GM12874 (cell line): ENCODE data around the gene ZDHHC14.

Experiments
- TF ChIP-seq, protein P1 (sequence below): IDR thresholded peaks from 2 replicates; pipeline ENCODE4 v1.5.1; 2011; ENCODE audit warnings: low read depth, mild to moderate bottlenecking, control low read depth, low read length, moderate library complexity; ENCODE audit not compliant: insufficient read depth

ZDHHC14 gene

DNA sequence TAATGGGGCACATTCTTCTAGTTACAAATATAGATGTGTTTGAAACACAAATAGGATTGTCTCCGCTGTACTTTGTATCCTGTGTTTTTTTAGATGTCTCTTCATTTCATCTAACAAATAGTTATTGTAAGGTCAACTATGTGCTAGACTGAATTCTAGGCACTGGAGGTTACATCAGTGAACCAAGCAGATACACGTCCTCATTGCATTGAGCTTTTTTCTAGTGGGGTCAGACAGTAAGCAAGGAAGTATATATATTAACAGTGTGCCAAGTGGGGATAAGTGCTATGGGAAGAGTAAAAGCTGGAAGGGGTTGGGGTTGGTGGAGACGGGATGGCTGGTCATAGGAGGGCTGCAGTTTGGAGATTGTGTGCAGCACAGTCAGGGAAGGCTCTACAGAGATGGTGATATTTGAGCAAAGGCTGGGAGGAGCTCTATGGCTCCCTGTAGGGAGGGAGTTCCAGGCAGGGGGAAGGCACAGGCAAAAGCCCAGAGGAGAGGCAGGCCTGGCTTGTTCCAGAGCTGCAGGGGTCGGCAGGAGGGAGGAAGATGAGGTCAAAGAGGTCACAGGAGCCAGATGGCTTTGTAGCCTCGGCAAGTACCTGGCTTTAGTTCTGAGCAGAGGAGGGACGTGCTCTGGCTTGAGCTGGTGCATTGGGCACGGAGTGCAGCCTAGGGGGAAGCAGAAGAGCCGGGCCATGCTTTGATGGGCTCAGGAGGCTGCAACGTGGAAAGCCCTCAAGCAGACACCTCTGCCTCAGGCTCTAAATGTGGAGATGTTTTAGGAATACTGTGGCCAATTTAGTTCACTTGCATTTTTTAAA is 152.3 kb downstream of the ZDHHC14 start:
- TF ChIP-seq, protein P1, sequence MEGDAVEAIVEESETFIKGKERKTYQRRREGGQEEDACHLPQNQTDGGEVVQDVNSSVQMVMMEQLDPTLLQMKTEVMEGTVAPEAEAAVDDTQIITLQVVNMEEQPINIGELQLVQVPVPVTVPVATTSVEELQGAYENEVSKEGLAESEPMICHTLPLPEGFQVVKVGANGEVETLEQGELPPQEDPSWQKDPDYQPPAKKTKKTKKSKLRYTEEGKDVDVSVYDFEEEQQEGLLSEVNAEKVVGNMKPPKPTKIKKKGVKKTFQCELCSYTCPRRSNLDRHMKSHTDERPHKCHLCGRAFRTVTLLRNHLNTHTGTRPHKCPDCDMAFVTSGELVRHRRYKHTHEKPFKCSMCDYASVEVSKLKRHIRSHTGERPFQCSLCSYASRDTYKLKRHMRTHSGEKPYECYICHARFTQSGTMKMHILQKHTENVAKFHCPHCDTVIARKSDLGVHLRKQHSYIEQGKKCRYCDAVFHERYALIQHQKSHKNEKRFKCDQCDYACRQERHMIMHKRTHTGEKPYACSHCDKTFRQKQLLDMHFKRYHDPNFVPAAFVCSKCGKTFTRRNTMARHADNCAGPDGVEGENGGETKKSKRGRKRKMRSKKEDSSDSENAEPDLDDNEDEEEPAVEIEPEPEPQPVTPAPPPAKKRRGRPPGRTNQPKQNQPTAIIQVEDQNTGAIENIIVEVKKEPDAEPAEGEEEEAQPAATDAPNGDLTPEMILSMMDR = no peak

DNA sequence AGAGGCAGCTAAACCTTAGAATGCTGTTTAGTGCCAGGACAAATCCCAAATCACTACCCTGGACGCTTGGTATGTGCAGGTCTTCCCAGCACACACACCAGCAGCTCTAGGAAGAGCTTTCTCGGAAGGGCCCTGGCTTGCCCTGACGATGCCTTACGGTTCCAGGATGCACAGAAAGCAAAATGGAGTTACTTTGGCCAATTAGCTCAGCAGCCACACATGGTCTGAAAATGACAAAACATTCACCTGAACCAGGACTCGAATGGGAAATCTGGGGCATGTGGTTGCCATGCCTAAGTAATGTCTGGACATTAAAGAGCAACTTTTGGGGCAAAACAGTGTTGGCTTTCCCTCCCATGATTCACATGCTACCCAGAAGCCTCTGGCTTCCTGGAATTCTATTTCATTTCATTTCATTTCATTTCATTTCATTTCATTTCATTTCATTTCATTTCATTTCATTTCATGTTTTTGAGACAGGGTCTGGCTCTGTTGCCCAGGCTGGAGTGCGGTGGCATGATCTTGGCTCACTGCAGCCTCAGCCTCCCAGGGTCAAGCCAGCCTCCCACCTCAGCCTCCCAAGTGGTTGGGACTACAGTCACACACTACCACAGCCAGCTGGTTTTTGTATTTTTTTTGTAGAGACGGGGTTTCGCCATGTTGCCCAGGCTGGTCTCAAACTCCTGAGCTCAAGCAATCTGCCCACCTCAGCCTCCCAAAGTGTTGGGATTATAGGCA is 153.3 kb downstream of the ZDHHC14 start:
- TF ChIP-seq, protein P1 = no peak

DNA sequence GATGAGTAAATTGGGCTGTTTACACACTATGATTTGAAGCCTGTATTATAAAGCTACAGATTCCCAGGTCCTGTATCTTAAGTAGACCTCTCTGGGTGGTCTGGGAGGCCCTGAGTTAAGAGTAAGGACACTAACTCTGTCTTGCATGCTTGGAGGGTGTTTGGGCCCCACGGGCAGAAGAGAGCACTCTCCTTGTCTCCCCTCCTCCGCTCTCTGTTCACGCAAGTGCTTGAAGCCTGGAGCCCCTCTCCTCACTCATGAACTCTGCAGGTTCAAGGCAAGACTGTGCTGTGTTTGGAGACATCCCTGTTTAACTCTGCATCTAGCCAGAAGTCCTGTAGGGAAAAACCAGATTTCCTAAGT is 154.0 kb downstream of the ZDHHC14 start:
- TF ChIP-seq, protein P1 = no peak

DNA sequence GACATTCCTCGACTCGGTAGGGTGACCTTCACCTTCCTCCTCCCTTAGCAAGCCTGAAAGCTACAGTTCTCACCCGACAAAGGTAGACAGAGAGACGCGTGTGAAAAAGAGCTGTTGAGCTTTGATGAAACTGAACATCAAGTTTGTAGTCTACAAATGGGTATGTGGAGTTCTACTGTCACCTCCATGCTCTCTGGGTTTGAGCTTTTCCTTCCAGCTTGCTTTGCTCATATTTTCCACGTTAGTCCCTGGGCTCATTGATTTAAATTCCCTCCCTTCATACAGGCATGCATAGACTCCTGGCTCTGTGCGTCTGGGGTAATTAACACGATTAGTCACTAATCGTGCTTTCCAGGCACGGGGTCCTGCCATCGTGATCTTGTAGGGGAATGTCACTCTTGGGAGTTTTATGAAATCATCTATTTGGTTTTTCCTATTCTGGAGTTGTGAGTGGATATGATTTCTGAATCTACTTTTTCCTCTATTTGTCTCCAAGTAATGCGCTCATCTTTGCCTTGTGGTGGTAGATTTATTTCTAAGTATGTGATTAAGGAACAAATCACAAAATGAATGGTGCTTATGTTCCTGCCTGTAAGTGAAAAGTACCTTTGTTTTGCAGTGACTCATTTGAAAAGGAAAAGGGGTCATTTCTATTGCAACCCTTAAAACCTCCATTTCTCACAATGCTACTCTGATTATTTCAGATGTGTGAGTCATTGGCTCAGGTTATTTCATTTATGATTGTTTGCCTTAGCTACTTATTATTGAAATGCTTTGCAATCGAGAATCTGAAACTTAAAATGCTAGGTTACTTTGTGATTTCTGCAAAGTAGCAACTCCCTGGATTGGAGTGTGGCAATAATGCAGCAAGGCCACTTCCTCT is 154.6 kb downstream of the ZDHHC14 start:
- TF ChIP-seq, protein P1 = no peak

DNA sequence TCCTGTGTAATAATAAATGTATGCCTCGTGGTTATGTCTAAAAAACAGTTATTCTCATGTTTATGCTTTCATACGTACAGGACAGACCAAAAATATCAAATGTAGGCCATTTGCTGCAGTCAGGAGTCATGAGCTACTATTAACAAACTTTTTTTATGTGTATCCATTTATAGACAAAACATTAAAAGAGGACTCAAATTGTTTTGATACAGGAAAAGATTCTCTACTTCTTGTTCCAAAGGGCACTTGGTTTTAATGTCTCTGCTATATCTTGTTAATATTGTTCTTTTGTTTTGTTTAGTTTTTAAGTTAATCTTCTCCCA is 155.2 kb downstream of the ZDHHC14 start:
- TF ChIP-seq, protein P1 = no peak

DNA sequence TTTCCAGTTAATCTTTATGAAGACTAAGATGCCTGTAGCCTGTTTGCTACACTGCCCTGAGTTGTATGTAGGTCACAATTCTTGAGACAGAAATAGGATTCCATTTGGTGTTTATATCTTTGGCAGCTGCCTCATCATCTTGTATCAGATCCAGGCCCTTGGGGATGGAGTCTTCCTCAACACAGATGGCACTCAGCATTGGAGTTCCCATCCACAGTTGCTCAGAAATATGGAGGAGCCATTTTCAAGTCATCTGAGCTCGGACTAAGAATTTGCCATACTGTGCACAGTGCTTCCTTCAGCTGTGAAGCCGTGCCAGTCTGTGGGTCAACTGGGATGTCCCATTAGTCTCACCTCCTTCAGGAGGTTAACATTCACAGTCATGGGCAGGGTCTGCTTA is 156.6 kb downstream of the ZDHHC14 start:
- TF ChIP-seq, protein P1 = no peak

DNA sequence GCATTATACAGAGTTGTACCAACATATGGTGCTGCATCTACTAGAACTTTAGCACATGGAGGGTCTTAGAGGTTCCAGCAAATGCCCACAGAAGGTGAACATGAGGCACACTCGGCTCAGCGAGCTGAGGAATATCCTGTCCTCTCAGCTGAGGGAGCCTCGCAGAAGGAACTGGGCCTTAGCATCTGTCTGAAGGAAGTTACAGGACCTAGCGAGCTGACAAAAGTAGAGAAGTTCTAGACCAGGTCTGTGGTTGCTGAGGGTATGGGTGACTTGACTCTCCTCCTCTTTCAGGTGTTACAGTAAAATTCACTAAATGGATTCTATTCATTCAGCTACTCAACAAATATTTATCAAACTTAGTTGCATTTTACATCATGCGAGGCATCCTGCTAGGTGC is 157.2 kb downstream of the ZDHHC14 start:
- TF ChIP-seq, protein P1 = no peak
